Neural progenitor cell (in vitro differentiated cells): Measurements from ENCODE around the gene PTGIR.

Experiments used
- EZH2 ChIP-seq: fragments of 200-600 bp; sonication (generic); IDR thresholded peaks from 2 replicates; pipeline ENCODE4 v1.6.1; 2017; ENCODE audit warnings: antibody characterized with exemption, mild to moderate bottlenecking, moderate library complexity
- TF ChIP-seq, protein P1 (sequence below): fragments of 200-600 bp; sonication (generic); IDR thresholded peaks from 2 replicates; pipeline ENCODE4 v1.5.1; 2017; ENCODE audit warnings: antibody characterized with exemption, mild to moderate bottlenecking

DNA sequence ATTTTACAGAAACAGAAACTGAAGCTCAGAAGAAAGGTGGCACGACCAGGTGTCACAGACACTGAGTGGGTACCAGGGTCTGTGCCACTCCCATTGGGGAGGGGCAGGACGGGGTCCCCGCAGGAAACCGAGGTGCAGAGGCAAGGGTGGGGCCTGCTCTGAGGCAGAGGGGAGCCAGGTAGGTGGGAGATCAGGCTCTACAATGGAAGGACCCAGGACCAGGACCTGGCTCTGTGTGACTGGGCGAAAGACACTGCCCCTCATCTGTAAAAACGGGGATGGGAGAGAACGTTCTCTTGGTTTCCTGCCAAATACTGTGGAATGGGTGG, 2.8 kb downstream of the PTGIR start:
- TF ChIP-seq, protein P1, sequence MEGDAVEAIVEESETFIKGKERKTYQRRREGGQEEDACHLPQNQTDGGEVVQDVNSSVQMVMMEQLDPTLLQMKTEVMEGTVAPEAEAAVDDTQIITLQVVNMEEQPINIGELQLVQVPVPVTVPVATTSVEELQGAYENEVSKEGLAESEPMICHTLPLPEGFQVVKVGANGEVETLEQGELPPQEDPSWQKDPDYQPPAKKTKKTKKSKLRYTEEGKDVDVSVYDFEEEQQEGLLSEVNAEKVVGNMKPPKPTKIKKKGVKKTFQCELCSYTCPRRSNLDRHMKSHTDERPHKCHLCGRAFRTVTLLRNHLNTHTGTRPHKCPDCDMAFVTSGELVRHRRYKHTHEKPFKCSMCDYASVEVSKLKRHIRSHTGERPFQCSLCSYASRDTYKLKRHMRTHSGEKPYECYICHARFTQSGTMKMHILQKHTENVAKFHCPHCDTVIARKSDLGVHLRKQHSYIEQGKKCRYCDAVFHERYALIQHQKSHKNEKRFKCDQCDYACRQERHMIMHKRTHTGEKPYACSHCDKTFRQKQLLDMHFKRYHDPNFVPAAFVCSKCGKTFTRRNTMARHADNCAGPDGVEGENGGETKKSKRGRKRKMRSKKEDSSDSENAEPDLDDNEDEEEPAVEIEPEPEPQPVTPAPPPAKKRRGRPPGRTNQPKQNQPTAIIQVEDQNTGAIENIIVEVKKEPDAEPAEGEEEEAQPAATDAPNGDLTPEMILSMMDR: no peak
- no peak for TF ChIP-seq EZH2
